Gastroesophageal sphincter (tissue), 4 donors: ENCODE results near the gene KCNH1. TPM values are rescaled to one million over a fixed set of nuclear protein-coding genes. Genes with fewer than 3 reads are reported as not detected.

Source experiments
- ATAC-seq: fragments of 150-250 bp; one replicate; pipeline ENCODE4 v1.9.1; 2016; ENCODE audit warnings: mild to moderate bottlenecking, moderate library complexity
- H3K27ac ChIP-seq, 4 donors: fragments of 200-600 bp; sonication (generic) in 3 of 4; 1 replicate in 3 of 4; 2 replicates in 1 of 4; pipeline ENCODE4 v1.5.1; 2016 to 2019
- H3K27me3 ChIP-seq: fragments of 200-600 bp; sonication (generic); one replicate; pipeline ENCODE4 v1.5.1; 2019
- H3K36me3 ChIP-seq, 2 donors: fragments of 200-600 bp; sonication (generic); one replicate each; pipeline ENCODE4 v1.5.1; 2019; ENCODE audit warnings: control low read depth in 1 of 2
- H3K4me1 ChIP-seq, 3 donors: fragments of 200-600 bp; sonication (generic); 1 replicate in 2 of 3; 2 replicates in 1 of 3; pipeline ENCODE4 v1.5.1; 2016 to 2019; ENCODE audit warnings: control low read depth in 2 of 3
- H3K4me3 ChIP-seq, 2 donors: fragments of 200-600 bp; sonication (generic); one replicate each; pipeline ENCODE4 v1.5.1; 2019; ENCODE audit warnings: mild to moderate bottlenecking in 1 of 2, moderate library complexity in 1 of 2
- H3K9me3 ChIP-seq, 3 donors: fragments of 200-600 bp; sonication (generic); one replicate each; pipeline ENCODE4 v1.5.1; 2017 to 2019; ENCODE audit warnings: control low read depth in 2 of 3
- EP300 ChIP-seq: sonication (generic); formaldehyde crosslinking; IDR thresholded peaks from one replicate; pipeline ENCODE4 v1.6.1; 2017; ENCODE audit warnings: antibody characterized with exemption, mild to moderate bottlenecking
- POLR2A ChIP-seq, 2 donors: fragments of 450-650 bp; IDR thresholded peaks; one replicate each; pipeline ENCODE4 v1.6.1; 2017; ENCODE audit warnings: antibody characterized with exemption in 2 of 2, mild to moderate bottlenecking in 2 of 2, moderate library complexity in 1 of 2
- POLR2AphosphoS5 ChIP-seq: sonication (generic); formaldehyde crosslinking; IDR thresholded peaks from one replicate; pipeline ENCODE4 v1.6.1; 2017; ENCODE audit warnings: antibody characterized with exemption
- whole genome bisulfite sequencing, 2 donors: methylation state at CpG; one replicate each; pipeline ENCODE4 v1.1.5; 2018; ENCODE audit warnings: low coverage in 1 of 2; 5-methylcytosine and 5-hydroxymethylcytosine counted together
- total RNA-seq, 4 donors: library from RNA; depleted of rRNA; stranded (reverse); fragments of >200 nt; gene quantifications; one replicate each; pipeline ENCODE4 v1.1.0, GENCODE V29; 2016
- TF ChIP-seq, protein P1 (sequence below), 4 experiments: fragments of 200-600 bp in 2 of 4; fragments of 450-650 bp in 2 of 4; sonication (generic) in 1 of 4; IDR thresholded peaks; one replicate each; pipeline ENCODE4 v1.5.1; 2017 to 2019; ENCODE audit warnings: antibody characterized with exemption in 4 of 4, mild to moderate bottlenecking in 2 of 4, moderate library complexity in 2 of 4

KCNH1 gene
- total RNA-seq, 4 donors from 2014 or later = 0.15 to 2.3 (median 1.2) TPM

DNA sequence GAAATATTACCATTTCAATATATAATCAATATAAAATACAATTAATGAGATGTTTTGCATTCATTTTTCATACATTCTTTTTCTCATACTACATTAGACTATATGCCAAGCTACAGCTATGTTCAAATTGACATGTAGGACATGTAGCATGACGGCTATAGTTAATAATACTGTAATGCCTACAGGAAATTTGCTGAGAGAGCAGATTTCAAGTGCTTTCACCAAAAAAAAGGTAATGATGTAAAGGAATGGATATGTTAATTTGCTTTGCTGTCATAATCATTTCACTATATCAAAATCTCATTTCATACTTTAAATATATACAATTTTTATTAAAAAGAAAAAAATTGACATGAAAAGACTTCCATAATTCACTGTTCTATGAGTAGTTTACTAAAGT is 215.1 kb downstream of the KCNH1 start:
- Histone ChIP-seq H3K4me1 (no peaks in the 10 kb centered on the region), H3K36me3 (no peaks in the 10 kb centered on the region), H3K27me3 (no peaks in the 10 kb centered on the region), H3K27ac (no peak overlapping the region), H3K9me3 (no peaks in the 10 kb centered on the region), H3K4me3 (no peak overlapping the region)
- ATAC-seq = no peak
- TF ChIP-seq, protein P1, sequence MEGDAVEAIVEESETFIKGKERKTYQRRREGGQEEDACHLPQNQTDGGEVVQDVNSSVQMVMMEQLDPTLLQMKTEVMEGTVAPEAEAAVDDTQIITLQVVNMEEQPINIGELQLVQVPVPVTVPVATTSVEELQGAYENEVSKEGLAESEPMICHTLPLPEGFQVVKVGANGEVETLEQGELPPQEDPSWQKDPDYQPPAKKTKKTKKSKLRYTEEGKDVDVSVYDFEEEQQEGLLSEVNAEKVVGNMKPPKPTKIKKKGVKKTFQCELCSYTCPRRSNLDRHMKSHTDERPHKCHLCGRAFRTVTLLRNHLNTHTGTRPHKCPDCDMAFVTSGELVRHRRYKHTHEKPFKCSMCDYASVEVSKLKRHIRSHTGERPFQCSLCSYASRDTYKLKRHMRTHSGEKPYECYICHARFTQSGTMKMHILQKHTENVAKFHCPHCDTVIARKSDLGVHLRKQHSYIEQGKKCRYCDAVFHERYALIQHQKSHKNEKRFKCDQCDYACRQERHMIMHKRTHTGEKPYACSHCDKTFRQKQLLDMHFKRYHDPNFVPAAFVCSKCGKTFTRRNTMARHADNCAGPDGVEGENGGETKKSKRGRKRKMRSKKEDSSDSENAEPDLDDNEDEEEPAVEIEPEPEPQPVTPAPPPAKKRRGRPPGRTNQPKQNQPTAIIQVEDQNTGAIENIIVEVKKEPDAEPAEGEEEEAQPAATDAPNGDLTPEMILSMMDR (IDR thresholded peaks at IDR 0.05) = no peak
- TF ChIP-seq POLR2A (IDR thresholded peaks at IDR 0.05) = no peak
- no peak for TF ChIP-seq EP300
- TF ChIP-seq POLR2AphosphoS5 = no peak
- WGBS, 2 donors = 70 to 76% methylated on average over 1 of the region's 1 CpG

DNA sequence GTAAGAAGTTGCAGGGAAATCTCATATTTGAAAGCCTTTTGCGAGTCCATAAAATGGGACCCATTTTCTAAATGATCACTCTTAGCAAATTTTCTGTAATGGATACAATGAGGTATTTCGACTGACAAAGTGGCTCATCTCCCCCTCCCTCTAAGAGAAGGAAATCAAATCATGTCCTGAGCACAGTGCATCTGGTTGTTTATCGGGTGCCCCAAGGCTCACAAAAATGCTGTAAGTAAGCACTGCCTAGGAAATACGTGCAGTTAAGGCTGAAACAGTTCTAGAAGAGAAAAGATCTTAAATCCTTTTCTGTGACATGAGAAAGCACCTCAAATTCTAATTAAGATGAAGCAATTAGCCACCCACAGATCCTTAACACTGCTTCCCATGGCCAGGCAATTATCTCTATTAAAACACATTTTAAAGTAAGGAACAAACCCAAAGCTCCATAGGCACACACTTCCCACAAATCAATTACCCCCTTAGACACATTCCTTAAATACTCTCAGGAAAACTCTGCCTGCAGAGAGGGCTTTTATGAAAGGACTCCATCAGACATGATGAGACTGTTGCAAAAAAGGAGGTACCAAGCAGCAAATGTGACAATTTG is 216.3 kb downstream of the KCNH1 start:
- no peaks in the 10 kb centered on the region for H3K36me3 ChIP-seq
- H3K27ac ChIP-seq = no peak overlapping the region
- H3K4me1 ChIP-seq = no peaks in the 10 kb centered on the region
- WGBS, 2 donors = 80 to 81% methylated on average over 3 of the region's 4 CpGs
- no peak for ATAC-seq
- H3K9me3 ChIP-seq = no peaks in the 10 kb centered on the region
- H3K4me3 ChIP-seq = no peak overlapping the region
- TF ChIP-seq POLR2AphosphoS5 = no peak
- TF ChIP-seq, protein P1 (IDR thresholded peaks at IDR 0.05) = no peak
- H3K27me3 ChIP-seq = no peaks in the 10 kb centered on the region

DNA sequence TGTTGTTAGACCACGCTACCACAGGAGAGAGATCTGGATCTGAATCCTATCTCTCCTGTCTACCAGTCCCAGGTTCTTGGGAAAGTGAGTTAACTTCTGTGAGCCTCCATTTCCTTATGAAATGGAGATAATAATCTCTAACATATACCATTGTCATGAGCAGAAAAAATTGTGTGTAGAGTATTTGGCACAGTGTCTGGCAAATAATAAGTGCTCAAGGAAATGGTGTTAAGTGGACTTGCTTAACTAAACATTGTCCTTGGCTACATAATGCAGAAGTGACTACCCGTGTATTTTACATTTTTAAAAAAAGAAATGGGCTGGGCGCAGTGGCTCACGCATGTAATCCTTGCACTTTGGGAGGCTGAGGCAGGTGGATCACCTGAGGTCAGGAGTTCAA is 217.4 kb downstream of the KCNH1 start:
- no peaks in the 10 kb centered on the region for H3K4me1 ChIP-seq
- TF ChIP-seq, protein P1 (IDR thresholded peaks at IDR 0.05) = no peak
- TF ChIP-seq EP300 (no peak), POLR2A (IDR thresholded peaks at IDR 0.05) (no peak)
- no peaks in the 10 kb centered on the region for H3K27me3 ChIP-seq
- no peak overlapping the region for H3K27ac ChIP-seq
- H3K4me3 ChIP-seq = no peak overlapping the region
- no peak for ATAC-seq
- H3K36me3 ChIP-seq = no peaks in the 10 kb centered on the region
- 67 to 89% methylated on average over 1 to 4 of the region's 4 CpGs for WGBS, 2 donors
- no peaks in the 10 kb centered on the region for H3K9me3 ChIP-seq

DNA sequence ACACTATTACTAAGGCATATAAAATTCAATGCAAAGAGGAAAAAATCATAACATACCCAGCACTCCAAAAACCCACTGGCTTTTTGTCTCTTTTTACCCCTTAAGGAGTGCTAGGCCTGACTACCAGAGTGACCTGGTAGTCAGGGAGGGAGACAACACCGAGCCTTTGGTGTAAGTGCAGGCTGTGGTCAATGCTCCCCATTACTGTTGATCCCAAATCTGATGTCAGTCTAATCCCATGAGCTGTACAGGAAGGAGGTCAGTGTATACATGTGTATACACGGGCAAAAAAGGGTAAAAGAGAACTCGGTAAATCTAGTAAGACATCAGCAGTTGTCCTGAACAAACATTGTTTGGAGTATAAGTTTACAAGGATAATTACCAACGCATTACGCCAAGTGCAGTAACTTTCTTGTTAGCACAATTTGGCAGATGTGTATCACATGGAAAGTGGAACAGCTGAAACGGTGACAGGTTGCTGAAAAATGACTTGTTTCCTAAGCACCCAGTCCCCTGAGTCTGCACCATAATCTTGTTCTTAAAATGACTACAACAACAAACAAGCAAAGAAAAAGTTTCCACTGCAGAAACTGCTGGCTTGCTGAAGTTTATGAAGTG is 217.9 kb downstream of the KCNH1 start:
- 56 to 57% methylated on average over 6 of the region's 6 CpGs for whole genome bisulfite sequencing, 2 donors
- Histone ChIP-seq H3K4me3 (no peak overlapping the region), H3K36me3 (no peaks in the 10 kb centered on the region), H3K27me3 (no peaks in the 10 kb centered on the region), H3K9me3 (no peaks in the 10 kb centered on the region), H3K27ac (no peak overlapping the region), H3K4me1 (no peaks in the 10 kb centered on the region)
- TF ChIP-seq POLR2AphosphoS5 (no peak), POLR2A (IDR thresholded peaks at IDR 0.05) (no peak), EP300 (no peak)
- TF ChIP-seq, protein P1 (IDR thresholded peaks at IDR 0.05) = no peak
- ATAC-seq = peak; percentile 50

DNA sequence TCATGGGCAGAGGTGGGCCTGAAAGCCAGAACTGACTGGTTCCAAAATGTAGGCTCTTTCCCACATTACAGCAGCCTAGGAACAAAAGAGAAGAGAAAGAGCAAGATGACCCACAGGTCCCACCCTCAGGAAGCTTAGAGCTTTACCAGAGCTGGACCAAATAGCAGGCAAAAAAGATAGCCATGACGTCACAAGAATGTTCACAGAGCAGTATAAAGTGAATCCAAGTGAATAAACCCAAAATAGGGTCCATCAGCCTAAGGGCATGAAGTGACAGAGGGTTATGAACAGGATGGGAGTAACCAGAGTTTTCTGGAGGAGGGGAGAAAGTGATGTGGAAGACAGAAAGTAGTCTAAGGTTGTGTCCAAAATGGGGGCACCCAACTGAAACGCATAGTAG is 221.2 kb downstream of the KCNH1 start:
- Histone ChIP-seq H3K4me3 (no peak overlapping the region), H3K27me3 (peaks cover 3% of the 10 kb centered on the region), H3K36me3 (no peaks in the 10 kb centered on the region), H3K4me1 (no peaks in the 10 kb centered on the region), H3K9me3 (no peaks in the 10 kb centered on the region), H3K27ac (no peak overlapping the region)
- ATAC-seq = no peak
- WGBS, 2 donors = 86 to 100% methylated on average over 1 of the region's 2 CpGs
- TF ChIP-seq POLR2AphosphoS5 (no peak), POLR2A (IDR thresholded peaks at IDR 0.05) (no peak)
